SKM-1 treated with dmso at 0.1 percent for 144 hours (cell line): Measurements from ENCODE around the gene VPS9D1.
A peak's percentile ranks its signal among the peaks of the same experiment; 100 is the strongest.

ENCODE experiments used
- DNase-seq: peaks from one replicate; lab custom pipeline; 2025; ENCODE audit not compliant: unreplicated experiment; lab: John Stamatoyannopoulos, UW

The VPS9D1 gene, protein sequence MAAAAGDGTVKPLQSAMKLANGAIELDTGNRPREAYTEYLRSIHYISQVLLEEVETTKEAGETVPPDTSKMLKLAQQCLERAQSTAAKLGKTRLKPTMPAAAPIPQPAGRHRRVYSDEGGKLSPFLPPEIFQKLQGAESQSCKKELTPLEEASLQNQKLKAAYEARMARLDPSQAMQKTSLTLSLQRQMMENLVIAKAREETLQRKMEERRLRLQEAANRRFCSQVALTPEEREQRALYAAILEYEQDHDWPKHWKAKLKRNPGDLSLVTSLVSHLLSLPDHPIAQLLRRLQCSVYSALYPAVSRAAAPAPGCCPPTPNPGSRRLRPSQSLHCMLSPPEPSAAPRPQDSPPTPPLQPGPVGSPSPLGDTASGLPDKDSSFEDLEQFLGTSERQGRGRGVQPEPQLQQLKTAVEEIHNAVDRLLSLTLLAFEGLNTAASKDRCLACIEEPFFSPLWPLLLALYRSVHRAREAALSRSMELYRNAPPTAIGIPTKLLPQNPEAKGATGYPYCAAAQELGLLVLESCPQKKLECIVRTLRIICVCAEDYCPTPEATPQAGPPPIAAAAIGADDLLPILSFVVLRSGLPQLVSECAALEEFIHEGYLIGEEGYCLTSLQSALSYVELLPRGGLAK

GRCh38 chr16:89720813-89721545 is at the start of gene VPS9D1, which contains the start of gene ZNF276:
VPS9D1 (minus strand) TSS chr16:89720898; CDS start chr16:89720861, 37 bp downstream.
ZNF276 (plus strand) TSS chr16:89721537; CDS start chr16:89721641, 104 bp downstream.
- DNase-seq: peak; percentile 39

DNA sequence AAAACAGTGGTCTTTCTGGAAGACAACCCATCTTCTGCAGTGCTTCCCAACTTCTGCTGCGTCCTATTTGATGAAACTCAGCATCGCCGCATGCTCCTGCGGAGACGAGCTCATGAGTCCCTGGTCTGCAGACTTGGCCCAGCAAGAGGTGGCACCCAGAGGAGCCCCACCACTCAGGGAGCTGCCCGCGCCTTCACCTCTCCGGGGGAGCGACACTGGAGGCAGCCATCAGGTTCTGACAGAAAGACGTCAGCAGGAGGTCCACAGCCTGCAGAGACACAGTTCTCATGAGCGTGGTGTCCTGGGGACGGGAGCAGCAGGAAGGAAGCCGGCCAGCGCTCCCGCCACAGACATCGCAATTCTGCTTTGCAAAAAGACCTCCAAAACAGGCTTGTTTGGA is 49.7 kb upstream of the VPS9D1 start:
- no peak for DNase-seq

DNA sequence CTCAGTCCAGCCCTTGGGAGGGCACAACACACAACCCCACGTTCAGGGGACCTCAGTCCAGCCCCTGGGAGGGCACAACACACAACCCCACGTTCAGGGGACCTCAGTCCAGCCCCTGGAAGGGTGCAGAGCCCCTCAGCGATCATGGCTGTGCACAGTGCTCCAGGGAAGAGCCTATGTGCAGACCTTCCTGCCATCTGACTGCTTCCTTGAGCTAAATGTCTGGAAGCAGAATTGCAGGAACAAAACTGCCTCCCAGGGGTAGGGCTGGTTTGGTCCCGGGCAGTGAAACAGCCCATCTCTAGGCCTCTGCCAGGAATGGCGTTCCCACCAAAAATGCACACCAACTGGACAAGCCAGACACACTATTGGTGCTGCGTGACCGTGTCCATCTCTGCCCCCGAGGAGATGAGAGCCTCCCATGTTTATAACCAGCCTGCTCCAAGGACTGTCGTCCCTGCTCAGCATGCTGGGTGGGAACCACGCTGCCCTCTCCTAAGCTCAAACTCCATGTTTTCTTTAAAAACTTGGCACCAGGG is 44.7 kb upstream of the VPS9D1 start:
- DNase-seq: no peak

GRCh38 chr16:89764711-89765201 is 44.1 kb upstream of the VPS9D1 start:
- DNase-seq: peak; percentile 94

GRCh38 chr16:89761304-89761922 is 40.7 kb upstream of the VPS9D1 start:
- DNase-seq: no peak

GRCh38 chr16:89759746-89760340 is 39.1 kb upstream of the VPS9D1 start:
- DNase-seq: no peak

DNA sequence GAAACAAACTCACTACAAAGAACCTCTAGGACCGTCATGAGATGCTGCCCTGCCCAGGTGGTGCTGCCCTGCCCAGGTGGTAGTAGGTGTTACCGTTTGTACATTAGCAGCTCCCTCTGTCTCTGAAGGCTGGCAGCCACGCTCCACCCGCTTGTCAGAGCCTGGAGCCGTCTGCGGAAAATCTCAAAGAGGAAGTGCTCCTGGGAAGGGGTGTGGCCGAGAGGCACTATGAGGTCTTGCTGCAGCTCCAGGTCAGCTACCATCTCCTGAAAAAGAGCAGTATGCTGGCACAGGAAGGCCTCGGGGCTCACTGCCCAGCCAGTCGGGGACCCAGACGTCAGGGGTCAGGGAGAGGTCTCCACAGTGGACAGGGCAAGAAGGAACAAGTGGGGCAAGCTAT is 28.9 kb upstream of the VPS9D1 start:
- DNase-seq: peak; percentile 29

DNA sequence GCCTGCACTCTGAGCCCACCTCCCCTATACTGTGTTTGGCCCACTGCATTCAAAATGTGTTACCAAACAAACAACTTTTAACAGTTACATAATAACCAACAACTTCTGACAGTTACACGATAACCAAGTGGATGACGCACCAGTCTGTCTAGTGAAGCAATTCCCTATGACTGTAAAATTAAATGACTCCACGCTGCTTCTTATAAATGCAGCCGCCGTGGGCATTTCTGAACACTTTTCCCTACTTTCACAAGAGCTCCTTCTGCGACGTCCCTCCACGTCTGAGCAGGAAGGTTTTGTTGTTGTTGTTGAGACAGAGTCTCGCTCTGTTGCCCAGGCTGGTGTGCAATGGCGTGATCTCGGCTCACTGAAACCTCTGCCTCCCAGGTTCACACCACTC is 28.2 kb upstream of the VPS9D1 start:
- no peak for DNase-seq

DNA sequence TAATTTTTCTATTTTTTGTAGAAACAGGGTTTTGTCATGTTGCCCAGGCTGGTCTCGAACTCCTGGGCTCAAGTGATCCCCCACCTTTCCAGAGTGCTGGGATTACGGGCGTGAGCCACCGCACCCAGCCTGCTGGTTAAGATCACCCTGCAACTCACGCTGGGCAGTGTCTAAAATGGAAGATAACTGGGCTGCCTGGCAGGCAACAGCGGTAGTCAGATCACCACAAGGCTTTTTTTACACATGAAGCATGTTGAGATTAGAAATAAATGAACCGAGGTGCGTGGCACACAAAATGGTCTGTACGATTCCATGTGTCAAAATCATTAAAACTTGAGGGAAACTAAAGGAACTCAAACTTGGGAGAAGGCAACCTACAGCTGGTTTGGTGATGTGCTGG is 27.4 kb upstream of the VPS9D1 start:
- DNase-seq: no peak

GRCh38 chr16:89746043-89746442 is 25.3 kb upstream of the VPS9D1 start:
- no peak for DNase-seq

GRCh38 chr16:89744813-89745212 is 24.1 kb upstream of the VPS9D1 start:
- no peak for DNase-seq

DNA sequence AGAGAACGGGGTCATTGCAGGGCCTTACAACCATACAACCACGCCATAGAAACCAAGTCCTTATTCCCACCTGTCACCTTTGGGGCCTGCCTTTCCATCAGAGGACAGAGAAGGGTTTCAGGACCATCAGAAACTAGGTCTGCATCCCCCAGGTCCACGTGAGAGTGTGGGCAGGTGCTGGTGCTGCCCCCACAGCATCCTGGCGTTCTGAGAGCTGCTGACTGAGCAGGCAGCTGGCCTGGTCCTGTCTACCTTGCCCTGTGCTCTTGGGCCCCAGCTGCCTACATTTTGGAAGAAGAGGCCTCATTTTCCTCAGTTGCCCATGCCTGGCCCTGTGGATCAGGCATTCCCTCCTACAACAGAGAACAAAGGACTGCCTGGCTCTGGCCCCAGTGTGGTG is 22.2 kb upstream of the VPS9D1 start:
- no peak for DNase-seq

DNA sequence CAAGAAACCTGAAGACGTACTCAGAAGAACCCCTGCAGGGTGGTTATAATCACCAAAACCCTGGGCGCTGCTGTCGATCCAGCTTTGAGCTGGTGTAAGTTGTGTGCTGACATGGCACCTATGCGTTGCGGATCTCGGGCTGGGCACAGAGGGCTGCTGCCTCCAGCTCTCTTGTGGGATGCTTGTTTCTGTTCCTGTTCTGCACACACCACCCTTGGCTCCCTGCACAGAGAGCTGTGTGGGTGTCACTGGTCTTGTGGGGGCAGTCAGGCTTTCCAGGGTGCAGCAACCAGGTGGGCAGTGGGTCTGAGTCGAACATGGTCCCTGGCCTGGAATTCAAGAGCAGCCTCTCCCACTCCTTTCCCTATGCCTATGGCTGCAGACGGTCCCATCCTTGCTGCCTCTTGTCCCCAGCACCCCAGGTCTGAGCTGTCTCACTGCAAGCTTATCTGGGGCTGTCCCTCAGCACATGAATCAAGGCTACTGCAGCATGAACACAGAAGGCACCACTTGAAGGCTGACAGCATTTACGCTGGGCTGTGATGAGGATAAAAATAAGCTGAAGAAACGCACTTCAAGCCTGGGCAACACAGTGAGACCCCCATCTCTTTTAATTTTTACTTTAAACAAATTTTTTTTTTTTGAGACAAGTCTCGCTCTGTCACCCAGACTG is 20.8 kb upstream of the VPS9D1 start:
- no peak for DNase-seq

DNA sequence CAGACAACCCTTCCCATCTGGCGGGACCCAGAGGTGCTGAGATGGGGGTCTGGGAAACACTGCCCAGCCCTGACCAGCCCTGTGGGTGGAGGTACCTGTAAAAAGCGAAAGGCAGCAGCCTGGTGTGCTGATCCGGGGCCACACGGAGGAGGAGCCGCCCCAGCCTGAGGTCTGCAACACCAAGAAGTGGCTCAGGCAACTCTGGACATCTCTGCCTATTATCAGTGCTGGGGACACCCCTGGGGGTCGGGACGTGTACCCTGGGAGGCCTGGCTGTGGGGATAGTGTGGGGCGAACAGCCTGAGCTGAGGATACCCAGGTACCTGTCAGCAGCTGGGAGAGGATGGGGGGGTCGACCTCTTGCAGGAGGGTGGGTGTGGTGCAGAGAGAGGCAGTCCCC is 18.7 kb upstream of the VPS9D1 start:
- DNase-seq: no peak

GRCh38 chr16:89738538-89739317 is 18.0 kb upstream of the VPS9D1 start:
- DNase-seq: no peak

DNA sequence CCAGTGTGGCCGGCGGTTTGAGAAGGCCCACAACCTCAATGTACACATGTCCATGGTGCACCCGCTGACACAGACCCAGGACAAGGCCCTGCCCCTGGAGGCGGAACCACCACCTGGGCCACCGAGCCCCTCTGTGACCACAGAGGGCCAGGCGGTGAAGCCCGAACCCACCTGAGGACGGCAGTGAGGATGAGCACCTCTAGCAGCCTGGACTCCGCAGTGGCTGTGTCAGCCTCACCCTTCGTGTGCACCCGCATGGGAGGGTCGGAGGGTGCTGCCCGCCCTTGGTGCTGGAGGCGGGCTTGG is 17.3 kb upstream of the VPS9D1 start:
- no peak for DNase-seq

GRCh38 chr16:89737341-89738071 is 16.8 kb upstream of the VPS9D1 start:
- no peak for DNase-seq

DNA sequence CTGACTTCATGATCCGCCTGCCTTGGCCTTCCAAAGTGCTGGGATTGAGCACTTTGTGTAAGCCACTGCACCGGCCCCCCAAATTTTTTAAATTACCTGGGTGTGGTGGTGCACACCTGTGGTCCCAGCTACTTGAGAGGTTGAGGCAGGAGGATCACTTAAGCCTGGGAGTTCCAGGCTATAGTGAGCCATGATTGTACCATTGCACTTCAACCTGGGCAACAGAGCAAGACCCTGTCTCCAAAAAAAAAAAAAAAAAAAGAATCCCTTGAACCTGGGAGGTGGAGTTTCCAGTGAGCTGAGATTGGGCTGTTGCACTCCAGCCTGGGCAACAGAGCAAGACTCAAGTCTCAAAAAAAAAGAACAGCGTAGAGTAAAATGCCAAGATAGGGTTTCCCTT is 15.9 kb upstream of the VPS9D1 start:
- no peak for DNase-seq

- no peak for DNase-seq
Measured at GRCh38 chr16:89733792-89734191, 13.1 kb upstream of the VPS9D1 start.
